ENCODE data around the gene SLC23A3. TPM values are rescaled to one million over a fixed set of nuclear protein-coding genes. Genes with fewer than 3 reads are reported as not detected.

Gene SLC23A3
- total RNA-seq, 1 experiment from 2014 or later, result 0.59 TPM

DNA sequence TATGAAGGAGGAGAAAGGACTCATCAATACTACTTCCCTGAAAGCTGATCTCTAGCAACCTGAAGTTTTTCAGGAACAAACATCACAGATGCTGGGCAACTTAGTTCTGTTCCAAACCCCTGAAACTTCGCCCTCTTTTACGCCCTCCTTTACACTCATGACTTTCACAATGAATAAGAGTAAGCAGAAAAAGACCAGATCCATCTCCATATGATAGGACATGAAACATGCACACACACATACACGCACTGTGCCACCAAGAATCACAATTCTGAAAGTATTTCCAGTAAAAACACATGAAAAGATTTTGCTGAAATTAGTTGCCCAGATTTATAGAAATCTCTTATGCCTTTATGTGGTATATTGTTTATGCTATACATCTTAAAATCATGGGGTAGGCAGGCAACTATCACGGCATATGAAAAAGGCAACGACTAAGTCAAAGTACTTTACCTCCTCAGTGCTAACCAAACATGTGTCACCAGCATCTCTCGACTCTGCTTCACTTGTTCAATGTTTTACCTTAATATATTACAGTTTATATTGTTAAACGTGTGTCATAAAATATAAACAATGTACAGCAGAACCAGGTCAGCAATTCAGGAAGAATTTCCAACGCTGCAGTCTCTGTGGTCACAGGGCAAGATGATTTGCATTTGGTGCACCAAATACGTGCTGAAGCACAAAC is 57.0 kb downstream of the SLC23A3 start:
- no peak for ATAC-seq
- Mint-ChIP-seq H3K4me3 (no peak overlapping the region), H3K36me3 (no peaks in the 10 kb centered on the region), H3K27me3 (ENCODE audit: low read depth) (no peaks in the 10 kb centered on the region), H3K4me1 (peaks cover 9% of the 10 kb centered on the region), H3K9me3 (no peaks in the 10 kb centered on the region), H3K27ac (no peak overlapping the region)
- no peak for TF ChIP-seq ELF4 (CRISPR knock-in tag; IDR thresholded peaks at IDR 0.05; ENCODE audit: low read depth)
- no peak for TF ChIP-seq KAT7 (CRISPR knock-in tag; IDR thresholded peaks at IDR 0.05; ENCODE audit: borderline replicate concordance)
- TF ChIP-seq JAZF1 (CRISPR knock-in tag; IDR thresholded peaks at IDR 0.05), result no peak
- no peak for TF ChIP-seq ZNF425 (CRISPR knock-in tag; conservative IDR thresholded peaks at IDR 0.05)
- TF ChIP-seq ZNF232 (CRISPR knock-in tag; IDR thresholded peaks at IDR 0.05), result no peak
- TF ChIP-seq, protein P1, sequence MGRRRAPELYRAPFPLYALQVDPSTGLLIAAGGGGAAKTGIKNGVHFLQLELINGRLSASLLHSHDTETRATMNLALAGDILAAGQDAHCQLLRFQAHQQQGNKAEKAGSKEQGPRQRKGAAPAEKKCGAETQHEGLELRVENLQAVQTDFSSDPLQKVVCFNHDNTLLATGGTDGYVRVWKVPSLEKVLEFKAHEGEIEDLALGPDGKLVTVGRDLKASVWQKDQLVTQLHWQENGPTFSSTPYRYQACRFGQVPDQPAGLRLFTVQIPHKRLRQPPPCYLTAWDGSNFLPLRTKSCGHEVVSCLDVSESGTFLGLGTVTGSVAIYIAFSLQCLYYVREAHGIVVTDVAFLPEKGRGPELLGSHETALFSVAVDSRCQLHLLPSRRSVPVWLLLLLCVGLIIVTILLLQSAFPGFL (CRISPR knock-in tag; IDR thresholded peaks at IDR 0.05; ENCODE audit: borderline replicate concordance), result no peak
- TF ChIP-seq IRF2 (CRISPR knock-in tag; IDR thresholded peaks at IDR 0.05; ENCODE audit: borderline replicate concordance, low read depth), result no peak
- no peak for TF ChIP-seq ZSCAN18 (CRISPR knock-in tag; IDR thresholded peaks at IDR 0.05)
- no peak for TF ChIP-seq ATF6 (CRISPR knock-in tag; IDR thresholded peaks at IDR 0.05)
- CTCF ChIA-PET, result interaction anchor here (1.0 to 3.8 kb wide), 5 partner anchors 9 to 102 kb away, joined by 3 to 21 read pairs (median 7); no protein-coding TSS in a partner anchor
- POLR2A ChIA-PET, result no interaction called here
- no peak for DNase-seq (ENCODE audit: low spot score)

GRCh38 chr2:219112062-219112406 is 57.8 kb downstream of the SLC23A3 start:
- POLR2A ChIA-PET, result no interaction called here
- H3K27ac Mint-ChIP-seq, result no peak overlapping the region
- peaks cover 9% of the 10 kb centered on the region for H3K4me1 Mint-ChIP-seq
- H3K9me3 Mint-ChIP-seq, result no peaks in the 10 kb centered on the region
- TF ChIP-seq ATF2 (CRISPR knock-in tag; IDR thresholded peaks at IDR 0.05; ENCODE audit: borderline replicate concordance, low read depth), result no peak
- TF ChIP-seq ARID4B (CRISPR knock-in tag; IDR thresholded peaks at IDR 0.05; ENCODE audit: borderline replicate concordance), result no peak
- no peak for TF ChIP-seq EMX1 (CRISPR knock-in tag; IDR thresholded peaks at IDR 0.05)
- DNase-seq (ENCODE audit: low spot score) (no peak), ATAC-seq (no peak)
- H3K36me3 Mint-ChIP-seq, result no peaks in the 10 kb centered on the region
- no peak overlapping the region for H3K4me3 Mint-ChIP-seq
- H3K27me3 Mint-ChIP-seq (ENCODE audit: low read depth), result no peaks in the 10 kb centered on the region
- CTCF ChIA-PET, result interaction anchor here (1.0 to 3.8 kb wide), 4 partner anchors 38 to 101 kb away, joined by 3 to 21 read pairs (median 10); no protein-coding TSS in a partner anchor
